ENCODE data around the gene CALN1. TPM values are rescaled to one million over a fixed set of nuclear protein-coding genes. Genes with fewer than 3 reads are reported as not detected.

CALN1 gene
- total RNA-seq, 2 experiments from 2014 or later: 0.32 TPM; not detected in 1

DNA sequence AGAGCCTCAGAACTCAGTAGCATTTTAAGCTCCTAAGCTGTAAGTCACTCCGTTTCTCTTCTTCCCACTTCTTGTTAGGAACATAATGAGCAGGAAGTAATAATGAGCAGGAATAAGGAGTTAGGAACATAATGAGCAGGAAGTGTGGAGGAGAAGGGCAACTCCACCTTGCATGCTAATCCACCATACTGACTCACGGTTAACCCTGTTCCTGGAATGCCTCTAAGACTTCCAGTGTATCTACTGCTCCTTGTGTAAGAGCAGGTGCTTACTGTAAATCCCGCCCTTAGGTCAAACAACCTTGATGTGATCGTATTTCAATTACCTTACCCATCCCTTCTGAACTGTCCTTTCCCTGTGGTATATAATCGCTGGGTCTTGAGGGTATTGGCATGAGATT lies 528.7 kb downstream of the CALN1 start:
- H3K4me1 Mint-ChIP-seq (ENCODE audit: low read depth): no peaks in the 10 kb centered on the region
- DNase-seq: no peak
- H3K9me3 Mint-ChIP-seq: peaks cover 17% of the 10 kb centered on the region
- H3K27ac Mint-ChIP-seq: no peak overlapping the region
- no peaks in the 10 kb centered on the region for H3K27me3 Mint-ChIP-seq (ENCODE audit: low read depth)
- peaks cover 2% of the 10 kb centered on the region for H3K36me3 Mint-ChIP-seq (ENCODE audit: low read depth)
- CTCF ChIA-PET: no interaction called here
- no peak overlapping the region for H3K4me3 Mint-ChIP-seq
- intact Hi-C loops (cut with micrococcal nuclease): no loop called here

DNA sequence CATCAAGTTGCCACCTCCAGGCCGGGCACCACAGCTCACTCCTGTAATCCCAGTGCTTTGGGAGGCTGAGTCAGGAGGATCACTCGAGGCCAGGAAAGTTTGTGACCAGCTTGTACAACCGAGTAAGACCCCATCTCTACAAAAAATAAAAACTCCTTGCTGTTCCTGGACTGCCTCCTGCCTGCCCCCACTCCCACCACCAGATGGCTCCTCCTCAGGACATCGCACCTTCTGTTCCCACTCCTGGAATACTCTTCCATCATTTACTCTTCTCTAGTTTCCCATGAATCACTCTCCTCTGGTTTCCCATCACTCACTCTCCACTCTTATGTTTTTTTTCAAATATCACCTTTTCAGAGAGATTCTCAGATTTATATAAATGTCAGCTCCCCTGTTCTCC lies 540.7 kb downstream of the CALN1 start:
- Mint-ChIP-seq H3K36me3 (ENCODE audit: low read depth) (peaks cover 2% of the 10 kb centered on the region), H3K27ac (no peak overlapping the region), H3K4me1 (ENCODE audit: low read depth) (no peaks in the 10 kb centered on the region), H3K9me3 (peaks cover 19% of the 10 kb centered on the region), H3K4me3 (no peak overlapping the region), H3K27me3 (ENCODE audit: low read depth) (no peaks in the 10 kb centered on the region)
- intact Hi-C loops (cut with micrococcal nuclease): no loop called here
- no peak for DNase-seq
- CTCF ChIA-PET: no interaction called here

DNA sequence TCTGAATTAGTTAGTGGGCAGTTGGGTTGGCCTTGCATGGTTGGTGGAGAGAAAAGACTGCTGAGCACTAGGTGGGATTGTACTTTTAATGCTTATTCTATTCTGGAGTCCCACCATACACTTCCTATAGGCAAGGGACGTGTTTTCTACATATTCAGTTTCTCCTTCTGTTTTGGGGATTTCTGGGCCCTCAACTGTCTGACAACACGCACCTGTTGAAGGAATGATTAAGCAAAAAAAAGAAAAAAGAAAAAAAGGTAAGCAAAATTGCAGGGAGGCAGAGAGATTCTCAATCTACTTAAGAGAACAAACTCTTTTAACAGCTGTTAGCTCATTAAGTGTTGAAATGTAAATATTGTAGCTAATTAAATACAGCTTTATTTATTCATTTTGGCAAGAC lies 541.3 kb downstream of the CALN1 start:
- H3K9me3 Mint-ChIP-seq: peaks cover 12% of the 10 kb centered on the region
- no peaks in the 10 kb centered on the region for H3K4me1 Mint-ChIP-seq (ENCODE audit: low read depth)
- no peaks in the 10 kb centered on the region for H3K27me3 Mint-ChIP-seq (ENCODE audit: low read depth)
- intact Hi-C loops (cut with micrococcal nuclease): no loop called here
- H3K4me3 Mint-ChIP-seq: no peak overlapping the region
- H3K27ac Mint-ChIP-seq: no peak overlapping the region
- no peak for DNase-seq
- H3K36me3 Mint-ChIP-seq (ENCODE audit: low read depth): peaks cover 2% of the 10 kb centered on the region
- CTCF ChIA-PET: no interaction called here

DNA sequence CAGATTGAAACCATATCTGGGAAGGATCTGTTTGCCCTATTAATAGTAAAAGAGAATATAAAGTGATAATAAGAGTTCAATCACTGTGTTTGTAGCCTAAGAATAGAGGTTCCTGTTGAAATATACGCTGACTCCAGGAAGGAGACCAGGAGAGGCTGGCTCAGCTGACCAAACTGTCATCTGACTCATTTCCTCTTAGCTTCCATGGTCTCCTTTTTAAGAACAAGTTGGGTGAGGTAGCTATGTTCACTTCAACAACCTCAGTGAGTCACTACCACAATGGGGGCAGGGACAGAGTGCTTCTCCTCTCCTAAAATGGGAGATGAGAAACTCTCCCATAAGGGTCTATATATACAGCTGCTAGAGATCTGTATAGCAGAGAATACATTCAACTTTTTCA lies 543.3 kb downstream of the CALN1 start:
- Mint-ChIP-seq H3K4me3 (no peak overlapping the region), H3K36me3 (ENCODE audit: low read depth) (no peaks in the 10 kb centered on the region), H3K9me3 (peaks cover 12% of the 10 kb centered on the region), H3K27ac (no peak overlapping the region), H3K4me1 (ENCODE audit: low read depth) (no peaks in the 10 kb centered on the region), H3K27me3 (ENCODE audit: low read depth) (no peaks in the 10 kb centered on the region)
- DNase-seq: peak; percentile 5
- intact Hi-C loops (cut with micrococcal nuclease): no loop called here
- CTCF ChIA-PET: no interaction called here

DNA sequence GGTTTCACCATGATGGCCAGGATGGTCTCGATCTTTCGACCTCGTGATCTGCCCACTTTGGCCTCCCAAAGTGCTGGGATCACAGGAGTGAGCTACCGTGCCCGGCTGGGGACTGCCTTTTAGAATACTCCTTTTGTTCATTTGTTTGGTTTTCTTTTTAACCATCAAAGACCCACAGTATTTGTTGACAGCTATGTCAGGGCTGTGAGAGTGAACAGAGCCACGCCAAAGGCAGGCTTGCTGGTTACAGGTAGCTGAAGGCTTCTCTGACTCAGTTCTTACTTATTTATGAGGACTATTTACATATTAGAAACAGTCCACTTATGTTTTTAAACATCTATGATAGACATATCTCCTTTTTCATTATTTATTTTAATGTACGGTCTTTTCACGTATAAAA lies 544.5 kb downstream of the CALN1 start:
- no peaks in the 10 kb centered on the region for H3K27me3 Mint-ChIP-seq (ENCODE audit: low read depth)
- H3K4me3 Mint-ChIP-seq: no peak overlapping the region
- H3K36me3 Mint-ChIP-seq (ENCODE audit: low read depth): no peaks in the 10 kb centered on the region
- H3K9me3 Mint-ChIP-seq: peaks cover 13% of the 10 kb centered on the region
- CTCF ChIA-PET: no interaction called here
- no peak overlapping the region for H3K27ac Mint-ChIP-seq
- no peak for DNase-seq
- intact Hi-C loops (cut with micrococcal nuclease): no loop called here
- no peaks in the 10 kb centered on the region for H3K4me1 Mint-ChIP-seq (ENCODE audit: low read depth)

DNA sequence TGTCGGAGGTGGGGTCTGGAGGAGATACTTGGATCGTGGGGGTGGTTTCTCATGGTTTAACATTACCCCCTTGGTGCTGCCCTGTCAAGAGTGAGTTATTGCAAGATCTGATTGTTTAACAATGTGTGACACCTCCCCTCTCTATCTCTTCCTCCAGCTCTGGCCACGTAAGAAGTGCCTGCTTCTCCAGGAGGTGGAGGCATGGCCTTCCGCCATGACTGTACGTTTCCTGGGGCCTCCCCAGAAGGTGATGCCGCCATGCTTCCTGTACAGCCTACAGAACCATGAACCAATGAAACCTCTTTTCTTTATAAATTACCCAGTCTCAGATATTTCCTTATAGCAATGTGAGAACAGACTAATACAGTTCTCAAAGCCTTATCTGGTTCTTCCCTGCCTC lies 547.0 kb downstream of the CALN1 start:
- Mint-ChIP-seq H3K4me1 (ENCODE audit: low read depth) (no peaks in the 10 kb centered on the region), H3K4me3 (no peak overlapping the region), H3K9me3 (peaks cover 10% of the 10 kb centered on the region), H3K27ac (no peak overlapping the region), H3K36me3 (ENCODE audit: low read depth) (no peaks in the 10 kb centered on the region), H3K27me3 (ENCODE audit: low read depth) (no peaks in the 10 kb centered on the region)
- intact Hi-C loops (cut with micrococcal nuclease): no loop called here
- DNase-seq: no peak
- CTCF ChIA-PET: no interaction called here

DNA sequence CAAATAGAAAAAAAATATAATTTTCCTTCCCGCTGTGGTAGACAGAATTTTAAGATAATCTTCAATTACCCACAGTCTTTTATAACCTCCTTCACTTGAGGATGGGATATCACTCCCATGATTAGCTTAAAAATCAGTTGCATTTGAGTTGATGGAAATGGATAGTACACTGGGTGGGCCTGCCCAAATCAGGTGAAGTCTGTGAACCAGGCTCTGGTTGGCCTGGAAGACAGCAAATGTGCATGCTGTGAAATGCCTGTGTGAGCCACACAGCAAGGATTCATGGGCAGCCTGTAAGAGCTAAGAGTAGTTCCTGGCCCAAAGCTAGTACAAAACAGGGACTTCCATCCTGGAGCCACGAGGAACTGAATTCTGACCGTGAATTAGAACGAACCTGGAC lies 548.0 kb downstream of the CALN1 start:
- intact Hi-C loops (cut with micrococcal nuclease): no loop called here
- Mint-ChIP-seq H3K4me1 (ENCODE audit: low read depth) (no peaks in the 10 kb centered on the region), H3K27me3 (ENCODE audit: low read depth) (no peaks in the 10 kb centered on the region), H3K36me3 (ENCODE audit: low read depth) (no peaks in the 10 kb centered on the region), H3K9me3 (peaks cover 10% of the 10 kb centered on the region), H3K4me3 (no peak overlapping the region), H3K27ac (no peak overlapping the region)
- no peak for DNase-seq
- CTCF ChIA-PET: no interaction called here

DNA sequence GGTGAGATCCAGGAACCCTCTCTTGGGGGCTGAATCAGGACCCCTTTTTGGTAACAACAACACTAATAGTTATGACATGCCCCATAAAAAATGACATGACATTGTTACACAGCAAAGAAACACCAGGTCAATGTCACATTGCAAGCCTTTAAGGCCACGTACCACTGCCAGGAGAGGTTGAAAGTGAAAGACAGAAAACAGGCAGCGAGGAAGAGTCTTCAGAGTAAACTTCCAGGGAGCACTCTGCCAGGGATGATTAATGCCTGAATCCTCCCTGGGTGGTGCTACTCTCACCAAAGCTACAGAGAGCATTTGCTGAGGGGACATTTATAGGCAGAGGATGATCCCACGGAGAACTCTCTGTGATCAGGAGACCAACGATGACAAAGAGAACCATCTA lies 551.6 kb downstream of the CALN1 start:
- no peaks in the 10 kb centered on the region for H3K36me3 Mint-ChIP-seq (ENCODE audit: low read depth)
- CTCF ChIA-PET: no interaction called here
- H3K4me3 Mint-ChIP-seq: no peak overlapping the region
- intact Hi-C loops (cut with micrococcal nuclease): no loop called here
- no peaks in the 10 kb centered on the region for H3K4me1 Mint-ChIP-seq (ENCODE audit: low read depth)
- no peak for DNase-seq
- H3K9me3 Mint-ChIP-seq: peaks cover 6% of the 10 kb centered on the region
- no peak overlapping the region for H3K27ac Mint-ChIP-seq
- no peaks in the 10 kb centered on the region for H3K27me3 Mint-ChIP-seq (ENCODE audit: low read depth)

DNA sequence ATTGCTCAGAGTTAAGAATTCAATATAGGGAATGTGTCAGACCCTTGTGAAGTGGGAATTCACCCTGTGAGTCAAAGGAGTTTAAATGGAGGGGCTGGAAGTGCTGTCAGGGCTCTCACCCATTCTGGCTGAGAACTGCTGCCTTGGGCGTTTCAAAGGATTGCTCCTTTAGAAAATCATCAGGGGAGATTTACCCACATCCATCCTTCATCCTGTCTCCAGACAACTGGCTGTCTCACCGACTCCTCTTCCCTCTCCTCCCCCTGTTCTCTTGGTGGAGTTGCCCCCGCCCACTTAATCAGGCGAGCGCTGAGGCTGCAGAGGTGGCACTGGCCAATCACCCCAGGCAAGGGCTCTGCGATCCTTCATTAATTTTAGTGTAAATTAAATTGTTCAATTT lies 554.8 kb downstream of the CALN1 start:
- Mint-ChIP-seq H3K27ac (no peak overlapping the region), H3K27me3 (ENCODE audit: low read depth) (no peaks in the 10 kb centered on the region), H3K4me3 (no peak overlapping the region), H3K9me3 (no peaks in the 10 kb centered on the region), H3K36me3 (ENCODE audit: low read depth) (no peaks in the 10 kb centered on the region), H3K4me1 (ENCODE audit: low read depth) (no peaks in the 10 kb centered on the region)
- no peak for DNase-seq
- CTCF ChIA-PET: no interaction called here
- intact Hi-C loops (cut with micrococcal nuclease): no loop called here

DNA sequence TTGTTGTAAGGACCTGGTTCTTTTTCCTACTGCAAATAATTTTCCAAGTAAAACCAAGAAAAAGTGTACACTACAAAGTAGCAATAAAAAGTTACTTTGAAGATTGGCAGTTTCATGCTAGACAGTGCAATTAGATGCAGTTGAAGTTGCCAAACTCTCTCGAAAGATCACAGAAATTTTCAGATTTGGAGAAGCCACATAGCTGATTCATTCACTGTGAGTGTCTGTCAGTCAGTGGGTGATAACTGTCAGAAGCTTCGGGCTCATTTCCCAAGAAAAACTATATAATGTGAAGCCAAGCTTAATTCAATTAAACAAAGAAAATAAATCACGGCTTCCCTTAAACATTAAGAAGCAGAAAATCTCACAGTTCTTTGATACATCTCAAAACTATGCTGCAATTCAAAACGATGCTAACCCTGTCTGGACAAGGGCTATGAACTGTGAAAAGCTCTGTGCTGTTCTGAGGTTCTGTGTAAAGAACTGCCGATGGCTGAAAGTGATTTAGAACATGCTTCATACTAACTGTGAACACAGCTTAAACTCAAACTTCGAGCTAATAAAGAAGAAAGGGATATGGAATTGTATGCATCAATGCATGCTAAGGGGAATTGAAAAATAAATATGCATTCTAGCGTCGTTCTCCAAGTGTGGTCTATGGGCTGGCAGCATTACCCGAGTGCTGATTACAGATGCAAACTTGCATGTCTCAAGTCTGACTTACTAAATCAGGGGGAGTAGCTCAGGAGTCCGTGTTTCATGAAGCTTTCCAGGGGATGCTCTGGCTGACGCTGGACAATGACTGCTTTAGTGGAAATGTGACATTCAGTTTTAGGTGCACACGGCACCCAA lies 557.4 kb downstream of the CALN1 start:
- Mint-ChIP-seq H3K4me3 (no peak overlapping the region), H3K9me3 (no peaks in the 10 kb centered on the region), H3K27me3 (ENCODE audit: low read depth) (no peaks in the 10 kb centered on the region), H3K36me3 (ENCODE audit: low read depth) (no peaks in the 10 kb centered on the region), H3K4me1 (ENCODE audit: low read depth) (no peaks in the 10 kb centered on the region), H3K27ac (no peak overlapping the region)
- no peak for DNase-seq
- CTCF ChIA-PET: no interaction called here
- intact Hi-C loops (cut with micrococcal nuclease): no loop called here

DNA sequence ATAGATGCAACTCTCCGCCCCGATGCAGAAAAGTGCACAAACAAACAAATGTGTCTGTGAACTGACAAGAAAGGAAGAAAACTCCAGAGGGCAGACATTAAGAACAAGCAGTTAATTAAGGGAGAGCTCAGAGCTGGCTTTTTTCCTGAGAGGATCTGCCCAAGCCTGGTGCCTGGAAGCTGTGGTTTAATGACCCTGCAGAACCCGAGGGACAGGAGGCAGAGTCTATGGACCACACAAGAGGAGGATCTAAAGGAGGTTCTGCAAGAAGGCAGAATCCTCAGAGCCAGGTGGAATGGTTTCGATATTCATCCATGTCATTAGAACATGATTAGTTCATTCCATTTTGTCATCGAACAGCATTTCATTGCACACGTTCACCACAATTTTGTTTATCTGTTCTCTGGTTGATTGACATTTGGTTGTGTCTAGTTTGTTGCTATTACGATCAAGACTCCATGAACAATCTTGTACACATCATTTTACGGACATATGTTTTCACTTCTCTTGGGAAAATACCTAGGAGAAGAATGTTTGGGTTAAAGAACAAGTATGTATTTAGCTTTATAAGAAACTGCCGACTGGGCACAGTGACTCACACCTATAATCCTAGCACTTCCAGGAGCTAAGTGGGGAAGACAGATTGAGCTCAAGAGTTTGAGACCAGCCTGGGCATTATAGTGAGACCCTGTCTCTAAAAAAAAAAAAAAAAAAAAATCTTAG lies 560.2 kb downstream of the CALN1 start:
- CTCF ChIA-PET: no interaction called here
- Mint-ChIP-seq H3K4me3 (no peak overlapping the region), H3K27me3 (ENCODE audit: low read depth) (no peaks in the 10 kb centered on the region)

DNA sequence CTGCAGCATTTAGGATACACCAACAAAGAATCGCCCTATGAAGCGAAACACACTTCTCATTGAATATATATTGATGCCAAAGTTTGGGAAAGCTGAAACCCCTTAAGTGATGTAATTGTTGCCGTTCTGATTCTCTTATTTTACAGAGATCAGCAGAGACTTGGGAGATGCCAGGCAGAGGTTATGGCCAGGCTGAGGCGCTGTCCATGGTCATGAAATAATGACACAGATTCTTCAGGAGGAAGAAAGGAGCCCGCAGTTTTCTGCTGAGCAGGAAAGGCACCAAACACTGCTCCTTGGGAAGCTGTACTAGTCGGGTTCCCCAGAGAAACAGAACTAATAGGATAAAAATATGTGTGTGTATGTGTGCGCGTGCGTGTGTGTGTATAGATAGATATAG lies 566.0 kb downstream of the CALN1 start:
- CTCF ChIA-PET: no interaction called here
- H3K4me1 Mint-ChIP-seq (ENCODE audit: low read depth): no peaks in the 10 kb centered on the region
- no peak overlapping the region for H3K27ac Mint-ChIP-seq
- peaks cover 1% of the 10 kb centered on the region for H3K9me3 Mint-ChIP-seq
- intact Hi-C loops (cut with micrococcal nuclease): no loop called here
- H3K36me3 Mint-ChIP-seq (ENCODE audit: low read depth): no peaks in the 10 kb centered on the region
- no peak overlapping the region for H3K4me3 Mint-ChIP-seq
- no peaks in the 10 kb centered on the region for H3K27me3 Mint-ChIP-seq (ENCODE audit: low read depth)
- DNase-seq: no peak

More for the DNA sequence above, 560.2 kb downstream of the CALN1 start:
- Mint-ChIP-seq H3K9me3 (no peaks in the 10 kb centered on the region), H3K36me3 (ENCODE audit: low read depth) (no peaks in the 10 kb centered on the region), H3K4me1 (ENCODE audit: low read depth) (no peaks in the 10 kb centered on the region), H3K27ac (no peak overlapping the region)
- intact Hi-C loops (cut with micrococcal nuclease): no loop called here
- DNase-seq: no peak

DNA sequence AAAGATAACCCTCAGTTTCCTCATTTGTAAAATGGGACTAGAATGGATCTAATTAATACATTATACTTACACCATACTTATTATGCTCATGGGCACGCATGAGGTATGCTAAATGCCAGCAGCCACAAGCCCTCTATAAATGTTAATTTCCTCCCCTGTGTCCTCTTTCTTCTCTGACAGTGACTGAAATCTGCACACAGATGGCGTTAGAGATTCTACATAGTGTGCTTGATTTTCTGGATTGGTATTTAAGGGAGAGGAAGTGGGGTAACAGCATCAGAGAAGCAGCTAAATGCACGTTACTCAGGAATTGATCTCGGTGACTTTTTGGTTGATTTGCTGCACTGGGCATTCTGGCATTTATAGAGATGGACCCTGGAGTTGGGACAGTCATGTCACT lies 568.5 kb downstream of the CALN1 start:
- CTCF ChIA-PET: interaction anchor here (0.6 kb wide), 1 partner anchor 584 kb away, joined by 5 read pairs; no protein-coding TSS in a partner anchor
- intact Hi-C loops (cut with micrococcal nuclease): no loop called here
- Mint-ChIP-seq H3K9me3 (peaks cover 1% of the 10 kb centered on the region), H3K4me3 (no peak overlapping the region), H3K27ac (no peak overlapping the region), H3K27me3 (ENCODE audit: low read depth) (no peaks in the 10 kb centered on the region), H3K36me3 (ENCODE audit: low read depth) (no peaks in the 10 kb centered on the region), H3K4me1 (ENCODE audit: low read depth) (no peaks in the 10 kb centered on the region)
- no peak for DNase-seq
